VCaP (cell line): ENCODE results near the gene SLC9A9.

ENCODE experiments used
- H3K27ac ChIP-seq: fragments of 450-650 bp; 2 replicates; pipeline ENCODE4 v1.5.1; 2017
- CTCF ChIP-seq: fragments of 450-650 bp; conservative IDR thresholded peaks from 2 replicates; pipeline ENCODE4 v1.5.1; 2017; ENCODE audit warnings: mild to moderate bottlenecking, moderate library complexity

Gene SLC9A9

DNA sequence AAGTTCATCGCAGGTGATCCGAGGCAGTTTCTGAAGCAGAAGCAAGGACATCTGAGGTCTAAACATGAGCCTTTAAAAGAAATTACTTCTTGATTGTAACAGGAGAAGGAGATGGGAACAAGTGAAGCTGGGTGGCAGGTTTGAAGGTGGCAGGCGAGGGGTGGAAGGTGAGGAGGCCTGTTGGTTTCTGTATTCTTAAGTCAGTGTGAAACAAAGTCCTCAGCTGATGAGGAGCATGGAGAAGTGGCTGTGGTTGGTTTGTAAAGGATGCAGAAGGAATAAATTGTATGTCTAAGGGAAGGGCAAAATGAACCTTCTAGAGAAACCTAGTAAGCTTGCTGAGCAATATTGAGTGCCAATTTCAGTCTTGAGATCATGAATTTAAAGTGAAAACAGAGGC is 429.9 kb downstream of the SLC9A9 start:
- TF ChIP-seq CTCF: no peak
- no peak overlapping the region for H3K27ac ChIP-seq

DNA sequence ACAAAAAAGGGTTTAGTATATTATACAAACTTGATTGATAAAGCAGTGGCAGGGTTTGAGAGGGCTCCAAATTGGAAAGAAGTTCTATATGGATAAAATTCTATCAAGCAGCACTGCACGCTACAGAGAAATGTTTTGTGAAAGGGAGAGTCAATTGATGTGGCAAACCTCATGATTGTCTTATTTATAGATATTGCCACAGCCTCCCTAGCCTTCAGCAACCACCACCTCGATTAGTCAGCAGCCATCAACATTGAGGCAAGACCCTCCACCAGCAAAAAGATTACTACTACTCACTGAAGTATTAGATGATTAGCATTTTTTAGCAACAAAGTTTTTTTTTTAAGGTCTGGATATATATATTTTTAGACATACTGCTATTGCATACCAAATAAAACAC is 432.0 kb downstream of the SLC9A9 start:
- no peak for TF ChIP-seq CTCF
- H3K27ac ChIP-seq: no peak overlapping the region

DNA sequence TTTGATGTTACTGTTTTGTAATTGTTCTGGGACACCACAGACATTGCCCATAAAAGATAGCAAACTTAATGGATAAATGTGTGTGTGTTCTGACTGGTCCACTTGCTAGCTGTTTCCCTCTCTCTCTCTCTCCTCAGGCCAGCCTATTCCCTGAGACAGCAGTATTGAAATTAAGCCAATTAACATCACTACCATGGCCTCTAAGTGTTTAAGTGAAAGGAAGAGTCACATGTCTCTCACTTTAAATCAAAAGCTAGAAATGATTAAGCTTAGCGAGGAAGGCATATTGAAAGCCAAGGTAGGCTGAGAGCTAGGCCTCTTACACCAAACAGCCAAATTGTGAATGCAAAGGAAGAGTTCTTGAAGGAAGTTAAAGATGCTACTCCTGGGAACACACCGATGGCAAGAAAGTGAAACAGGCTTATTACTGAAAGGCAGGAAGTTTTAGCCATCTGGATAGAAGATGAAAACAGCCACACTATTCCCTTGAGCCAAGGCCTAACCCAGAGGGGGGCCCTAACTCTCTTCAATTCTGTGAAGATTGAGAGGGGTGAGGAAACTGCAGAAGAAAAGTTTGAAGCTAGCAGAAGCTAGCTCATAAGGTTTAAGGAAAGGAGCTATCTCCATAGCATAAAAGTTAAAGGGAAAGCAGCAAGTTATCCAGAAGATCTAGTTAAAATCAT is 433.6 kb downstream of the SLC9A9 start:
- no peak for TF ChIP-seq CTCF

DNA sequence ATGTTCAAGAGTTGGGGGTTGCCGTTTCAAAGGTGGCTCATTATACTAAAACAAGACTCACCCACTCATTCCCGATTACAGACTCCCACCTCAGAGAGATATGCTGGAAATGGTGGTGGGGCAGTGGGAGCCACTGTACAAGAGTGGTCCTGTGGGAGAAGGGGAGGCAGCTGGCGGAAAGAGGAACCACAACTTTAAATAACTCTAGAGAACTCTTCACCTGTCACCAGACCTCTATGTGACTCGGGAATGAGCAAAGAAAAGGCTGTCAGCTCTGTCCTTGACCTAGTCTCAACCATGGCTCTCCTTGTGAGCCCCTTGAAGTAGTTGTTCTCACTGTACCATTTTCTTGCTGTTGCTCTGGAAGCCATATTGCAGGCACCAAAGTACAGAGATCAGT is 434.9 kb downstream of the SLC9A9 start:
- no peak overlapping the region for H3K27ac ChIP-seq
- TF ChIP-seq CTCF: no peak

More for the DNA sequence above, 433.6 kb downstream of the SLC9A9 start:
- no peak overlapping the region for H3K27ac ChIP-seq

- TF ChIP-seq CTCF: no peak
- H3K27ac ChIP-seq: no peak overlapping the region
Measured at GRCh38 chr3:143412084-143412483, 436.2 kb downstream of the SLC9A9 start.

- no peak for TF ChIP-seq CTCF
- H3K27ac ChIP-seq: no peak overlapping the region
Measured at GRCh38 chr3:143410259-143410658, 438.0 kb downstream of the SLC9A9 start.

- no peak for TF ChIP-seq CTCF
- H3K27ac ChIP-seq: no peak overlapping the region
Measured at GRCh38 chr3:143408771-143409170, 439.5 kb downstream of the SLC9A9 start.
